ENCODE measurements around the gene PGAP2. TPM values are rescaled to one million over a fixed set of nuclear protein-coding genes. Genes with fewer than 3 reads are reported as not detected.

PGAP2 gene
- total RNA-seq, 1 experiment from 2014 or later: 37.4 TPM

GRCh38 chr11:3866836-3867208 lies 58.5 kb downstream of the PGAP2 start:
- H3K14ac ChIP-seq (ENCODE audit: insufficient read depth, low read length): no peak overlapping the region
- TF ChIP-seq CTCF (conservative IDR thresholded peaks at IDR 0.05): no peak
- no peaks in the 10 kb centered on the region for H3K79me2 ChIP-seq (ENCODE audit: insufficient read depth, low read length)
- no peaks in the 10 kb centered on the region for H3K23me2 ChIP-seq (ENCODE audit: insufficient read length, low read depth, low read length, poor library complexity, severe bottlenecking)
- H2BK12ac ChIP-seq (ENCODE audit: insufficient read length, low read depth, low read length): no peak overlapping the region
- H2BK120ac ChIP-seq (ENCODE audit: low read depth, low read length, poor library complexity, severe bottlenecking): no peak overlapping the region
- no peak overlapping the region for H2AFZ ChIP-seq (ENCODE audit: low read length)
- H4K8ac ChIP-seq (replicated peaks; ENCODE audit: insufficient read length, low read depth, low read length): no peak overlapping the region
- H3K9me3 ChIP-seq (ENCODE audit: control insufficient read depth, low read depth, low read length): no peaks in the 10 kb centered on the region
- H3K9ac ChIP-seq (ENCODE audit: extremely low read depth, insufficient read length, low read length): no peak overlapping the region
- H2BK15ac ChIP-seq (ENCODE audit: low read depth, low read length): no peak overlapping the region
- H3K4me2 ChIP-seq (ENCODE audit: insufficient read depth, insufficient read length, low read length): no peak overlapping the region
- H3K23ac ChIP-seq (ENCODE audit: insufficient read length, low read depth, low read length): no peak overlapping the region
- H3K18ac ChIP-seq (ENCODE audit: insufficient read length, low read depth, low read length): no peak overlapping the region
- Mint-ChIP-seq H3K27me3 (ENCODE audit: low read depth) (peaks cover 7% of the 10 kb centered on the region), H3K27ac (no peak overlapping the region), H3K4me1 (peaks cover 18 to 19% of the 10 kb centered on the region in 2 experiments), H3K4me3 (no peak overlapping the region), H3K36me3 (ENCODE audit: insufficient read depth in 1 of 3, low read depth in 3 of 3) (no peaks in the 10 kb centered on the region), H3K9me3 (no peaks in the 10 kb centered on the region)
- H4K91ac ChIP-seq (ENCODE audit: insufficient read length, low read depth, low read length): no peak overlapping the region
- H2BK20ac ChIP-seq (ENCODE audit: low read depth, low read length, poor library complexity, severe bottlenecking): no peak overlapping the region
- no peak overlapping the region for H3K56ac ChIP-seq (ENCODE audit: insufficient read length, low read depth, low read length)
- peaks cover 6% of the 10 kb centered on the region for H3K4me1 ChIP-seq (ENCODE audit: insufficient read depth, low read length)
- no peak overlapping the region for H3K4ac ChIP-seq (ENCODE audit: low read depth, low read length)
- no peaks in the 10 kb centered on the region for H3K27me3 ChIP-seq (ENCODE audit: insufficient read depth, low read length)
- H3K79me1 ChIP-seq (ENCODE audit: insufficient read depth, low read depth, low read length, poor library complexity, severe bottlenecking): no peaks in the 10 kb centered on the region
- H2BK5ac ChIP-seq (ENCODE audit: insufficient read length, low read length): no peak overlapping the region
- no peak overlapping the region for H3T11ph ChIP-seq (ENCODE audit: low read length)
- DNase-seq: no peak
- H3K27ac ChIP-seq (ENCODE audit: insufficient read length, low read depth, low read length): no peak overlapping the region
- H4K20me1 ChIP-seq (ENCODE audit: control insufficient read depth, insufficient read depth, insufficient read length): no peaks in the 10 kb centered on the region
- H2AK5ac ChIP-seq (ENCODE audit: insufficient read length, low read length): no peak overlapping the region
- H4K5ac ChIP-seq (ENCODE audit: insufficient read length, low read depth, low read length): no peak overlapping the region
